Measurements from ENCODE around the gene ACAP1.
A peak's percentile ranks its signal among the peaks of the same experiment; 100 is the strongest.

ACAP1 gene

DNA sequence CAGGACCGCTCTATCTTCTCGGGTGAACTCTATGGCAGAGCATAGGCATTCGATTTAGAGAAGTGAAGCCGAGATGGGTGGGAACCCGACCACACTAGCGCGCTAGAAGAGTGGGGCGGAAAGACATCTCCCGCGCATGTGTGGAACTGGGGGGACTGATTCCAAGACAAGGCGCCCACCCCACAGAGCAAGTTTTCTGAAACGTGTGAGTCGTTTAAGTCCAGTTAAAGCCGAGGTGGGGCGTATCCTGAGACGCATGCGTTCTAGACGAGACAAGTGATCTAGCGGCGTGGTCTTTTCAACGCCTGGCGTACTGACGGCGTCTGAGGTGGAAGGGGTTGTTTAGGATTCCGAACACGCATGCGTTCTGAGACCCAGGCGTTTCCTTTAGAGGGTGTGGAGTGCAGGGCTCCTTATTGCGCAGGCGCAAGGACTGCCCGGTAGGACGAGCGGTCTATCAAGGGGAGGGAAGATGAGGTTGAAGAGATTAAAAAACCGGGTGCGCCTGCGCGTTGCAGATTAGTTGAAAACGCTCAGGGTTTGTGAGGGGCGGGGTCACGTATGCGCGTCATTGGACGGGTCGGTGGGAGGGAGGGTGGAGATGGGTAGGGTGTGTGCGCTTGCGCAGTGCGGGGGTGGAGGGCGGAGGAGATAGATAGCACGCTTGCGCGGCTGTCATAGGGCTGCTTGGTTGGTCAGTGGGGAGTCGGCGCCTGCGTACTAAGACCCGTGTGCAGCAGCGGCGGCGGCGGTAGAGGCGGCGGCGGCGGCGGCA is 29.2 kb upstream of the ACAP1 start, which contains the start of gene EIF5A:
TSS of gene EIF5A (plus strand) at position 718 of the 775 bp plus-strand sequence. CDS start 2,008 bp downstream, outside the sequence.
- TF ChIP-seq, protein P1, sequence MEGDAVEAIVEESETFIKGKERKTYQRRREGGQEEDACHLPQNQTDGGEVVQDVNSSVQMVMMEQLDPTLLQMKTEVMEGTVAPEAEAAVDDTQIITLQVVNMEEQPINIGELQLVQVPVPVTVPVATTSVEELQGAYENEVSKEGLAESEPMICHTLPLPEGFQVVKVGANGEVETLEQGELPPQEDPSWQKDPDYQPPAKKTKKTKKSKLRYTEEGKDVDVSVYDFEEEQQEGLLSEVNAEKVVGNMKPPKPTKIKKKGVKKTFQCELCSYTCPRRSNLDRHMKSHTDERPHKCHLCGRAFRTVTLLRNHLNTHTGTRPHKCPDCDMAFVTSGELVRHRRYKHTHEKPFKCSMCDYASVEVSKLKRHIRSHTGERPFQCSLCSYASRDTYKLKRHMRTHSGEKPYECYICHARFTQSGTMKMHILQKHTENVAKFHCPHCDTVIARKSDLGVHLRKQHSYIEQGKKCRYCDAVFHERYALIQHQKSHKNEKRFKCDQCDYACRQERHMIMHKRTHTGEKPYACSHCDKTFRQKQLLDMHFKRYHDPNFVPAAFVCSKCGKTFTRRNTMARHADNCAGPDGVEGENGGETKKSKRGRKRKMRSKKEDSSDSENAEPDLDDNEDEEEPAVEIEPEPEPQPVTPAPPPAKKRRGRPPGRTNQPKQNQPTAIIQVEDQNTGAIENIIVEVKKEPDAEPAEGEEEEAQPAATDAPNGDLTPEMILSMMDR (IDR thresholded peaks at IDR 0.05; ENCODE audit: extremely low read depth, missing control alignments) = no peak
- DNase-seq (ENCODE audit: low spot score) = peak; percentile 98

DNA sequence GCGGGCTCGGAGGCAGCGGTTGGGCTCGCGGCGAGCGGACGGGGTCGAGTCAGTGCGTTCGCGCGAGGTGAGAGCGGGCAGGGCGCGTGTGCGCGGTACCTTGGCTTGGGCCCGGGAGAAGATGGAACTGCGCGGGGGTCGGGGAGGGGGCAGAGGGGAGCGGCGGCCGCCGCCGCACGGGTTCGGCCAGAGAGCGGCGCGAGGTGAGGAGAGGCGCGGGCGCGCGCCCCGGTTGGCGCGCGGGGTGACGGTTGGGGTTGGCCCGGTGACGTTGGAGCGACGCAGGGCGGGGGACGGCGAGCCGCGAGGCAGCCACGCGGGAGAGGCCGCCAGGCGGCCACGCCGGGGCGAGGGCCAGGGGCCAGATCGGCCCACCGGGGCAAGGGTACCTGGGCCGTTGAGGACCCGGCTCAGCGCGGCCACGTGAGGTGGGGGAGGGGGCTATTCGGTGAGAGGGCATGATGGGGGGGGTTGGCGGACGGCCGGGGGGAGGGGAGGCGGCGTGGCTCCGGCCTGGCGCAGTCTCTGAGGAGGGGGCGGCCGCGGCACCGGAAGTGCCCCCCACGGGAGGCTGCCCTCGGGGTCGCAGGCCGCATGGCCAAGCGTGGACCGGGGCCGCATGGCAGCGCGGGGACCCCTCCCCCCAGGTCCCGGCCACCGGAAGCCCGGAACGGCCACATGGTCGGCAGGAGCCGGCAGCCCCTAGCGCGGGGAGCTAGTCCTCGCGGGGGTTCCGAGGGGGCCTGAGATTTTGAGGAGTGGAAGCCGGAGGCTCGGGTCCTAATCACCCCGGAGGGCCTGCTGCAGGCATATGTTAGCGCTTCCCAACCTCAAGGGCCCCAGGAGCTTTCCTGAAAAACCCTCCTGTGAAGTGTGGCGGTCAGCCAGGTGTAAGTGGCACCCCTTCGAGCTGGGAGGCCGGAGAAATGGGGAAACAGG is 28.4 kb upstream of the ACAP1 start:
- TF ChIP-seq, protein P1 (IDR thresholded peaks at IDR 0.05; ENCODE audit: extremely low read depth, missing control alignments) = no peak
- DNase-seq (ENCODE audit: low spot score) = no peak

DNA sequence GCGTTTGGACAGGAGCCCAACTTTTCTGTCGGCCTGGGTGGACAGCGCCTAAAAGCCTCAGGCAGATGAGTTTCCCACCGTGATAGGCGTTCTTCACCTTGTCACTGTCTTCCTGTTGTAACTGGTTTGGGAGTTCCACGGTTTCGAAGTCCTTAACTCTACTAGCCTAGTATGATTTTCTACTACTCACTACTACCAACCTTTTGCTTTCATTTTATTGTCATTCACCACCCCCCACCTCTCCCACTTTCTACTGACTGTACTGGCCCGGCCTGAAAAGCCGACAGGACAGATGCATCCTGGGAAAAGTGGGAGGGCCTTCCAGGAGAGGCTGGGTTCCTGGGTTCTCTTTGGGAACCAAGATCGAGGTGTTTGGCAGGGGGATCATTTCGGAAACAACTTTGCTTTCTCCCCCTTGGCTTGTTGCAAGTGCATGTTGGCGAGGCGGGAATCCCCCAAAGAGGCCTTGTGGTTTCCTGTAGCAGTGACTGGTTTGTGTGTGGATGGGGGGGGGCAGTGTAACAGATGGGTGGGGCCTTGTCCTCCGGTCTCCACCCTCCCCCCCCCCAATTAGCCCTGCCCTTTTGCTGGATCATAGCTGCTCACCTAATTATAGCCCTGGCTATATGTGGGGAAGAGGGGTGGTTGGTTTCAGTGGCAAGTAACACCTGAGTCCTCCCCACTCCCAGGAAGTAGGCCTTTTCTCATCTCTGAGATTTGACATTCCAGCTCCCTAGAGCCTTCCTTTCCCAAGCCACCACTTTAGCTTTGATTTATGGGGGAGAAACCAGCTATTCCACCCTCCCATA is 27.5 kb upstream of the ACAP1 start:
- DNase-seq (ENCODE audit: low spot score) = peak; percentile 86
- TF ChIP-seq, protein P1 (IDR thresholded peaks at IDR 0.05; ENCODE audit: extremely low read depth, missing control alignments) = no peak

DNA sequence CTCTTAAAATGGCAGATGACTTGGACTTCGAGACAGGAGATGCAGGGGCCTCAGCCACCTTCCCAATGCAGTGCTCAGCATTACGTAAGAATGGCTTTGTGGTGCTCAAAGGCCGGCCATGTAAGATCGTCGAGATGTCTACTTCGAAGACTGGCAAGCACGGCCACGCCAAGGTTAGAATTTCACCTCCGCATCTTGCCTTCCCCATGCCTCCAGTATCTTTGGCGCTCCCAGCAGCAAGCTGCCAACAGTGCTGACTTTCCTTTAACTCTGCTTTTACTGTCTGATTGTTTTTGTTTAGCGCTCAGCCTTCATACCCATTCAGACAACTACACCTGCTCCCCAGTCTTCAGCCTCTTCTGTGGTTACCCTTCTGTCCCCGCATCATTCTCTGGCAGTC is 26.7 kb upstream of the ACAP1 start:
- no peak for DNase-seq (ENCODE audit: low spot score)
- TF ChIP-seq, protein P1 (IDR thresholded peaks at IDR 0.05; ENCODE audit: extremely low read depth, missing control alignments) = no peak

DNA sequence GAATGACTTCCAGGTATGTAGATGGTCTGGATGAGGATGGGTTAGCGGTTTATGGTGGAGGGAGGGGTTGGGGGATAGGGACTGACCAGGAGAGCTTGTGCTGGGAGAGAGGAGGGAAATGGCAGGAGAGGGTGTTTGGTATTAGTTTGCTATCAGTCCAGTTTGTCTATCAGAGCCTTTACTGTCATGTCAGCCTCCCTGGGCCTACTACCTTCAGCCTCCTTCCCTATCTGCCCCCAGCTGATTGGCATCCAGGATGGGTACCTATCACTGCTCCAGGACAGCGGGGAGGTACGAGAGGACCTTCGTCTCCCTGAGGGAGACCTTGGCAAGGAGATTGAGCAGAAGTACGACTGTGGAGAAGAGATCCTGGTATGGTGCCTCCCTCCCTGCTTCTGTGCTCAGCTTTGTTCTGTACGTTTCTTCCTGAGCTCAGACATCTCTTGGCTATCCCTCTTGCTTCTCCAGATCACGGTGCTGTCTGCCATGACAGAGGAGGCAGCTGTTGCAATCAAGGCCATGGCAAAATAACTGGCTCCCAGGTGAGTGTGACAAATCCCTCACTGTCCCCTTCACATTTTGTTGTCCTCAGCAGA is 25.1 kb upstream of the ACAP1 start:
- TF ChIP-seq, protein P1 (IDR thresholded peaks at IDR 0.05; ENCODE audit: extremely low read depth, missing control alignments) = no peak
- no peak for DNase-seq (ENCODE audit: low spot score)

DNA sequence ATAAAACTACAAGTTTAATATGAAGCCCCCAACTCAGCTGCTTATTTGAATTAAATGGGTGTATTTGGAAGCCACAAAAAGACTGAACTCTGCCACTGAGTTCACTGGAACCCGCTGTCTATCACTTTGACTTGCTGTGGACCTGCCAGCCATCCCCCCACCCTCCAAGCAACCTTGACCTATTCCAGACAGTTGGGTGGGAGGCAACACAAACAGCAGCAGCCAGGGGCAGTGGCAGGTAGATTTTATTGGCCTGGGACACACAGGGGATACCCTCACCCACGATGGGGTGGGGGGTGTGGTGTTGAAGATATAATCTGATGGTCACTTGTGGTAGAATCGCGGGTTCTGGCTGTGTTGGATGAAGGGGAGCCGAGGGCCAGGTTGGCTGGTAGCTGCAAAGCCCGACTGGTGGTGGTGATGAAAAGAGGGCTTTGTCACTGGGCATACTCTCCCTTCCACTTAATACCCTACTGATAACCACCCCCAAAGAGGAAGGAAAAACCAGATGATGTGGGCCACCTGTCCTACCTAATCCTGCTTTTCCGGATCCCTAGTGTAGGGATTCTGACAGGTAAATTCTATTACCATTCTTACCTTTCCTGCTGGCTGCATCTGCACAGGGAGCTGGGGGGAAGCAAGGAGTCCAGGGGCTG is 23.8 kb upstream of the ACAP1 start:
- DNase-seq (ENCODE audit: low spot score) = no peak
- TF ChIP-seq, protein P1 (IDR thresholded peaks at IDR 0.05; ENCODE audit: extremely low read depth, missing control alignments) = no peak
